HepG2 (cell line): ENCODE results near the gene RABEP2. TPM values are rescaled to one million over a fixed set of nuclear protein-coding genes. Genes with fewer than 3 reads are reported as not detected.
A peak's percentile ranks its signal among the peaks of the same experiment; 100 is the strongest.

Source experiments
- AGO2 ChIP-seq: fragments of 200-400 bp; formaldehyde crosslinking; optimal IDR thresholded peaks from 2 replicates; pipeline ENCODE3; 2017; ENCODE audit warnings: mild to moderate bottlenecking, low read depth, low read length, moderate library complexity
- CBX2 ChIP-seq, 2 experiments: fragments of 200-600 bp in 1 of 2; sonication (generic); formaldehyde crosslinking in 1 of 2; IDR thresholded peaks; 2 replicates each; pipeline versions ENCODE4 v1.7.0 to v1.8.1; 2018 to 2022; ENCODE audit warnings: low read depth in 2 of 2, low read length in 1 of 2, mild to moderate bottlenecking in 1 of 2, missing genetic modification reagents in 1 of 2
- CENPX ChIP-seq: sonication (generic); formaldehyde crosslinking; IDR thresholded peaks from 2 replicates; pipeline ENCODE4 v1.9.0; 2021; ENCODE audit warnings: mild to moderate bottlenecking, missing genetic modification reagents, moderate library complexity
- CREM ChIP-seq, 2 experiments: sonication (generic) in 1 of 2; formaldehyde crosslinking in 1 of 2; IDR thresholded peaks; 2 replicates each; pipeline versions ENCODE4 v1.4.0 to v1.6.1; 2016 to 2020; ENCODE audit warnings: antibody characterized with exemption in 1 of 2, mild to moderate bottlenecking in 1 of 2, missing genetic modification reagents in 1 of 2
- FOXK2 ChIP-seq: fragments of 450-650 bp; IDR thresholded peaks from 2 replicates; pipeline ENCODE4 v1.6.1; 2016
- HNRNPL ChIP-seq: fragments of 200-400 bp; formaldehyde crosslinking; IDR thresholded peaks from 2 replicates; pipeline ENCODE4 v1.6.1; 2017; ENCODE audit warnings: mild to moderate bottlenecking, low read depth, low read length
- KDM5A ChIP-seq: fragments of 200-600 bp; sonication (generic); IDR thresholded peaks from 2 replicates; pipeline ENCODE4 v1.7.0; 2018; ENCODE audit warnings: antibody characterized with exemption, mild to moderate bottlenecking, low read length, borderline replicate concordance
- NFYB ChIP-seq: sonication (generic); formaldehyde crosslinking; IDR thresholded peaks from 2 replicates; pipeline ENCODE4 v1.4.0; 2020; ENCODE audit warnings: missing genetic modification reagents
- RBFOX2 ChIP-seq: fragments of 200-400 bp; formaldehyde crosslinking; IDR thresholded peaks from 2 replicates; pipeline ENCODE4 v1.6.1; 2017; ENCODE audit warnings: low read depth, mild to moderate bottlenecking, low read length
- TRIM24 ChIP-seq: sonication (generic); formaldehyde crosslinking; IDR thresholded peaks from 2 replicates; pipeline ENCODE4 v1.8.0; 2022; ENCODE audit warnings: mild to moderate bottlenecking, missing genetic modification reagents
- ZBTB7B ChIP-seq: sonication (generic); formaldehyde crosslinking; IDR thresholded peaks from 2 replicates; pipeline ENCODE4 v1.4.0; 2020; ENCODE audit warnings: missing genetic modification reagents
- ZFP36L1 ChIP-seq: sonication (generic); formaldehyde crosslinking; IDR thresholded peaks from 2 replicates; pipeline ENCODE4 v1.8.0; 2022; ENCODE audit warnings: mild to moderate bottlenecking, missing genetic modification reagents, moderate library complexity
- ZNF225 ChIP-seq: sonication (generic); formaldehyde crosslinking; IDR thresholded peaks from 2 replicates; pipeline ENCODE4 v1.4.0; 2020; ENCODE audit warnings: mild to moderate bottlenecking, missing genetic modification reagents
- ZNF335 ChIP-seq: sonication (generic); formaldehyde crosslinking; IDR thresholded peaks from 2 replicates; pipeline ENCODE4 v1.4.0; 2020; ENCODE audit warnings: missing genetic modification reagents
- ZNF446 ChIP-seq: sonication (generic); formaldehyde crosslinking; IDR thresholded peaks from 2 replicates; pipeline ENCODE4 v1.5.0; 2020; ENCODE audit warnings: mild to moderate bottlenecking, missing genetic modification reagents
- polyA plus RNA-seq, 8 experiments: library from polyadenylated mRNA; depleted of rRNA in 3 of 8; stranded (reverse) in 7 of 8; unstranded in 1 of 8; fragments of >200 nt; fragmentation: Illumina TruSeq in 4 of 8; extraction: Trizol in 4 of 8; gene quantifications; 2 replicates each; pipeline versions ENCODE4 v1.2.1 to v1.2.3, GENCODE V29; 2011 to 2016; ENCODE audit warnings: low read depth in 4 of 8, missing spikeins in 1 of 8, mixed read lengths in 1 of 8; ENCODE audit not compliant: insufficient read depth in 1 of 8
- total RNA-seq, 5 experiments: library from RNA; depleted of rRNA; stranded (reverse); fragments of >200 nt; fragmentation: Illumina TruSeq; extraction: Trizol; gene quantifications; 2 replicates each; pipeline ENCODE4 v1.2.3, GENCODE V29; 2016; ENCODE audit warnings: low read depth in 1 of 5
- TF ChIP-seq, protein P1 (sequence below): sonication (generic); formaldehyde crosslinking; IDR thresholded peaks from 2 replicates; pipeline ENCODE4 v1.9.0; 2022; ENCODE audit warnings: low read depth, missing genetic modification reagents
- TF ChIP-seq, protein P2 (sequence below): sonication (generic); formaldehyde crosslinking; IDR thresholded peaks from 2 replicates; pipeline ENCODE4 v1.8.0; 2022; ENCODE audit warnings: mild to moderate bottlenecking, missing genetic modification reagents, borderline replicate concordance
- TF ChIP-seq, protein P3 (sequence below): sonication (generic); formaldehyde crosslinking; IDR thresholded peaks from 2 replicates; pipeline ENCODE4 v1.4.0; 2020; ENCODE audit warnings: mild to moderate bottlenecking, missing genetic modification reagents
- TF ChIP-seq, protein P4 (sequence below): conservative IDR thresholded peaks from 2 replicates; pipeline ENCODE4 v1.6.1; 2018; ENCODE audit warnings: missing genetic modification reagents
- TF ChIP-seq, protein P5 (sequence below): sonication (generic); IDR thresholded peaks from 2 replicates; pipeline ENCODE4 v1.6.1; 2016; ENCODE audit warnings: low read depth, borderline replicate concordance

RABEP2 gene
- total and polyA plus RNA-seq, 2 of the 13 experiments (the other 11 are each of a cell fraction or from before 2014, with no cell fraction given): 10.8 to 18.4 TPM

DNA sequence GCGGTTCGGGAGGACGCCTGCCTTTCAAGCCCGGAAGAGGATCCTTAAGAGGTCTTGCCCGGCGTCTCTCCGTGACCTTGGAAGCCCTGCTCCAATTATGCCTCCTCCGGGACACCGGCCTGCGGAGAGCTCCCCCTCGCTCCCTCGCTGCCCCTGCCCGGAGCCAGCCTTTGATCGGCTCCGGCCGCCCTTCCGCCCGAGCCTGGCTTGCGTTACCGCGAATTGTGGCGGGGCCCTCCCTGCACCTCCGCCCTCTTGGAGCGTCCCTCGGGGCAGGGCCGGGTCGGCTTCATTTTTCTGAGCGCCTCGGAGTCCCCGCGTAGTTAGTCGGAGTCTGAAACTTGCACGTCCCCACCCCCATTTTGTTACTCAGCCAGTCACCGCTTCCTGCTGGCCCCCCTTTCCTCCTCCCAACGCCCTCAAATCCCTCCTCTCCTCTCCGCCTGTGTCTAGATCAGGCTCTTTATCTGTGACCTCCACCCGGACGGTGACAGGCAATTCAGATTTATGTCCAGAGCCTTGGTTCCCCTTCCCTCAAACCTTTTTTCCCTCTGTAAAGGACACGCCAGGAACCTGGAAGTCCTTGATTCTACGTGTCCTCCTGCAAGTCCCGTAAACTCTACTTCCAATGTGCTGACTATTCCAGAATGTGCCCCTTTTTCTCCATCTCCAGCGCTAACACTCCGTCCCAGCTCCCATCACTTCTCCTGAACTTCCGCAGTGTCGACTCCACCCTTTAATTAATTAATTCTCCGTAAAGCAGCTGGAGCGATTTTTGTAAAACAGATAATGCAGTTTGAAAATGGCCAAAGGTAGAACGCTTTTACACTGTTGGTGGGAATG is 569 bp upstream of the RABEP2 start (continued):
- TF ChIP-seq CENPX (CRISPR knock-in tag) (no peak), HNRNPL (no peak), AGO2 (peak; percentile 87), RBFOX2 (peak; percentile 93), ZNF446 (CRISPR knock-in tag) (no peak; the same call in 1 of the 2 replicates), ZNF335 (no peak), FOXK2 (no peak), ZNF225 (CRISPR knock-in tag) (peak; percentile 95), CBX2 (IDR thresholded peaks at IDR 0.05; ENCODE audit: low read depth, low read length) (no peak), CBX2 (CRISPR knock-in tag; IDR thresholded peaks at IDR 0.05; ENCODE audit: low read depth) (no peak), ZBTB7B (no peak), CREM (IDR thresholded peaks at IDR 0.05) (0 out of 2 replicates have a peak, but pooled peaks have one; percentile 9), CREM (CRISPR knock-in tag; IDR thresholded peaks at IDR 0.05) (no peak), ZFP36L1 (0 out of 2 replicates have a peak, but pooled peaks have one; percentile 41), TRIM24 (CRISPR knock-in tag) (no peak), NFYB (CRISPR knock-in tag) (0 out of 2 replicates have a peak, but pooled peaks have one; percentile 39), KDM5A (0 out of 2 replicates have a peak, but pooled peaks have one; percentile 63)
- TF ChIP-seq, protein P1, sequence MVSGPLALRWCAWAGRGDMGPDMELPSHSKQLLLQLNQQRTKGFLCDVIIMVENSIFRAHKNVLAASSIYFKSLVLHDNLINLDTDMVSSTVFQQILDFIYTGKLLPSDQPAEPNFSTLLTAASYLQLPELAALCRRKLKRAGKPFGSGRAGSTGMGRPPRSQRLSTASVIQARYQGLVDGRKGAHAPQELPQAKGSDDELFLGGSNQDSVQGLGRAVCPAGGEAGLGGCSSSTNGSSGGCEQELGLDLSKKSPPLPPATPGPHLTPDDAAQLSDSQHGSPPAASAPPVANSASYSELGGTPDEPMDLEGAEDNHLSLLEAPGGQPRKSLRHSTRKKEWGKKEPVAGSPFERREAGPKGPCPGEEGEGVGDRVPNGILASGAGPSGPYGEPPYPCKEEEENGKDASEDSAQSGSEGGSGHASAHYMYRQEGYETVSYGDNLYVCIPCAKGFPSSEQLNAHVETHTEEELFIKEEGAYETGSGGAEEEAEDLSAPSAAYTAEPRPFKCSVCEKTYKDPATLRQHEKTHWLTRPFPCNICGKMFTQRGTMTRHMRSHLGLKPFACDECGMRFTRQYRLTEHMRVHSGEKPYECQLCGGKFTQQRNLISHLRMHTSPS: 0 out of 2 replicates have a peak, but pooled peaks have one; percentile 24
- TF ChIP-seq, protein P2, sequence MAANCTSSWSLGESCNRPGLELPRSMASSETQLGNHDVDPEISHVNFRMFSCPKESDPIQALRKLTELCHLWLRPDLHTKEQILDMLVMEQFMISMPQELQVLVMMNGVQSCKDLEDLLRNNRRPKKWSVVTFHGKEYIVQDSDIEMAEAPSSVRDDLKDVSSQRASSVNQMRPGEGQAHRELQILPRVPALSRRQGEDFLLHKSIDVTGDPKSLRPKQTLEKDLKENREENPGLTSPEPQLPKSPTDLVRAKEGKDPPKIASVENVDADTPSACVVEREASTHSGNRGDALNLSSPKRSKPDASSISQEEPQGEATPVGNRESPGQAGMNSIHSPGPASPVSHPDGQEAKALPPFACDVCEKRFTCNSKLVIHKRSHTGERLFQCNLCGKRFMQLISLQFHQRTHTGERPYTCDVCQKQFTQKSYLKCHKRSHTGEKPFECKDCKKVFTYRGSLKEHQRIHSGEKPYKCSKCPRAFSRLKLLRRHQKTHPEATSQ: no peak
- TF ChIP-seq, protein P3, sequence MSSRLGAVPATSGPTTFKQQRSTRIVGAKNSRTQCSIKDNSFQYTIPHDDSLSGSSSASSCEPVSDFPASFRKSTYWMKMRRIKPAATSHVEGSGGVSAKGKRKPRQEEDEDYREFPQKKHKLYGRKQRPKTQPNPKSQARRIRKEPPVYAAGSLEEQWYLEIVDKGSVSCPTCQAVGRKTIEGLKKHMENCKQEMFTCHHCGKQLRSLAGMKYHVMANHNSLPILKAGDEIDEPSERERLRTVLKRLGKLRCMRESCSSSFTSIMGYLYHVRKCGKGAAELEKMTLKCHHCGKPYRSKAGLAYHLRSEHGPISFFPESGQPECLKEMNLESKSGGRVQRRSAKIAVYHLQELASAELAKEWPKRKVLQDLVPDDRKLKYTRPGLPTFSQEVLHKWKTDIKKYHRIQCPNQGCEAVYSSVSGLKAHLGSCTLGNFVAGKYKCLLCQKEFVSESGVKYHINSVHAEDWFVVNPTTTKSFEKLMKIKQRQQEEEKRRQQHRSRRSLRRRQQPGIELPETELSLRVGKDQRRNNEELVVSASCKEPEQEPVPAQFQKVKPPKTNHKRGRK (CRISPR knock-in tag): no peak
- TF ChIP-seq, protein P4, sequence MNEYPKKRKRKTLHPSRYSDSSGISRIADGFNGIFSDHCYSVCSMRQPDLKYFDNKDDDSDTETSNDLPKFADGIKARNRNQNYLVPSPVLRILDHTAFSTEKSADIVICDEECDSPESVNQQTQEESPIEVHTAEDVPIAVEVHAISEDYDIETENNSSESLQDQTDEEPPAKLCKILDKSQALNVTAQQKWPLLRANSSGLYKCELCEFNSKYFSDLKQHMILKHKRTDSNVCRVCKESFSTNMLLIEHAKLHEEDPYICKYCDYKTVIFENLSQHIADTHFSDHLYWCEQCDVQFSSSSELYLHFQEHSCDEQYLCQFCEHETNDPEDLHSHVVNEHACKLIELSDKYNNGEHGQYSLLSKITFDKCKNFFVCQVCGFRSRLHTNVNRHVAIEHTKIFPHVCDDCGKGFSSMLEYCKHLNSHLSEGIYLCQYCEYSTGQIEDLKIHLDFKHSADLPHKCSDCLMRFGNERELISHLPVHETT (CRISPR knock-in tag): no peak
- TF ChIP-seq, protein P5, sequence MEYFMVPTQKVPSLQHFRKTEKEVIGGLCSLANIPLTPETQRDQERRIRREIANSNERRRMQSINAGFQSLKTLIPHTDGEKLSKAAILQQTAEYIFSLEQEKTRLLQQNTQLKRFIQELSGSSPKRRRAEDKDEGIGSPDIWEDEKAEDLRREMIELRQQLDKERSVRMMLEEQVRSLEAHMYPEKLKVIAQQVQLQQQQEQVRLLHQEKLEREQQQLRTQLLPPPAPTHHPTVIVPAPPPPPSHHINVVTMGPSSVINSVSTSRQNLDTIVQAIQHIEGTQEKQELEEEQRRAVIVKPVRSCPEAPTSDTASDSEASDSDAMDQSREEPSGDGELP: peak; percentile 5; the same call in 1 of the 2 replicates
